ENCODE results near the gene FXYD2.

Gene FXYD2

GRCh38 chr11:117857734-117858414 lies 33.3 kb upstream of the FXYD2 start:
- no peak for DNase-seq

GRCh38 chr11:117855912-117856651 lies 31.5 kb upstream of the FXYD2 start:
- no peak for DNase-seq

GRCh38 chr11:117855186-117855845 lies 30.8 kb upstream of the FXYD2 start:
- DNase-seq = no peak

GRCh38 chr11:117852309-117852708 lies 27.8 kb upstream of the FXYD2 start:
- no peak for DNase-seq

- no peak for DNase-seq
These were observed 27.3 kb upstream of the FXYD2 start for GRCh38 chr11:117851852-117852251.

- DNase-seq = no peak
These were observed 26.6 kb upstream of the FXYD2 start for GRCh38 chr11:117851106-117851505.

- DNase-seq = no peak
These were observed 25.4 kb upstream of the FXYD2 start for GRCh38 chr11:117849781-117850414.

GRCh38 chr11:117843666-117844484 lies 19.3 kb upstream of the FXYD2 start:
- no peak for DNase-seq

GRCh38 chr11:117842131-117842941 lies 17.8 kb upstream of the FXYD2 start:
- DNase-seq = no peak

GRCh38 chr11:117841551-117842031 lies 17.0 kb upstream of the FXYD2 start:
- DNase-seq = no peak

GRCh38 chr11:117840881-117841550 lies 16.5 kb upstream of the FXYD2 start:
- DNase-seq = no peak

- no peak for DNase-seq
These were observed 15.6 kb upstream of the FXYD2 start for GRCh38 chr11:117839936-117840813.

- DNase-seq = no peak
These were observed 14.9 kb upstream of the FXYD2 start for GRCh38 chr11:117839380-117839881.

- no peak for DNase-seq
These were observed 14.4 kb upstream of the FXYD2 start for GRCh38 chr11:117838901-117839300.

- no peak for DNase-seq
These were observed 13.2 kb upstream of the FXYD2 start for GRCh38 chr11:117837791-117838190.

GRCh38 chr11:117837070-117837776 lies 12.7 kb upstream of the FXYD2 start:
- no peak for DNase-seq

- DNase-seq = no peak
These were observed 11.8 kb upstream of the FXYD2 start for GRCh38 chr11:117836077-117836960.

GRCh38 chr11:117835576-117835975 lies 11.0 kb upstream of the FXYD2 start:
- DNase-seq = no peak
